GM18507 (cell line): ENCODE results near the gene WBP2.

Experiments
- DNase-seq: peaks from one replicate; pipeline ENCODE4 v3.0.0; 2011; ENCODE audit warnings: low read depth; ENCODE audit not compliant: insufficient read length; ENCODE audit errors: extremely low spot score
- FAIRE-seq: peaks from 2 replicates; lab custom pipeline; 2011; peaks lifted over from hg19 to GRCh38; lab: Jason Lieb, UNC

The WBP2 gene

GRCh38 chr17:75806822-75807500 lies 48.2 kb downstream of the WBP2 start:
- DNase-seq (no peak), FAIRE-seq (no peak)

GRCh38 chr17:75803883-75804282 lies 51.3 kb downstream of the WBP2 start:
- FAIRE-seq (no peak), DNase-seq (no peak)

DNA sequence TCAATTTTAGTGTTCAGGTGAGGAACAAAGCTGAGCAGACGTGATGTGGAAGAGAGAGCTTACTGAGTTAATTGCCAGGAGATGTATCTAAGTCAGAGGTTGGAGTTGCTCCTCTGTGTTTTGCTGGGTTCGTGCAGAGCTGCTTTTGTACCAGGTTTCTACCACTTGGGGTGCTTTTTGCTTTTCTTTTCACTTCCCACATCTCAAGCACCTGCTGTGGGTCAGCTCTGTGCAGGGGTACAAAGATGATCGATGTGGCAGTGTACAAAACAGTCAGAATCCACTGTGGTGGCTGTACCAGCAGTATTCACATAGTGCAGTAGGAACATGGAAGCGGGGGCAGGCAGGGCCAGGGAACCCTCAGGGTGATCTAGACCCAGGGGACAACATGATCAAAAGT lies 55.7 kb downstream of the WBP2 start:
- FAIRE-seq (no peak), DNase-seq (no peak)

DNA sequence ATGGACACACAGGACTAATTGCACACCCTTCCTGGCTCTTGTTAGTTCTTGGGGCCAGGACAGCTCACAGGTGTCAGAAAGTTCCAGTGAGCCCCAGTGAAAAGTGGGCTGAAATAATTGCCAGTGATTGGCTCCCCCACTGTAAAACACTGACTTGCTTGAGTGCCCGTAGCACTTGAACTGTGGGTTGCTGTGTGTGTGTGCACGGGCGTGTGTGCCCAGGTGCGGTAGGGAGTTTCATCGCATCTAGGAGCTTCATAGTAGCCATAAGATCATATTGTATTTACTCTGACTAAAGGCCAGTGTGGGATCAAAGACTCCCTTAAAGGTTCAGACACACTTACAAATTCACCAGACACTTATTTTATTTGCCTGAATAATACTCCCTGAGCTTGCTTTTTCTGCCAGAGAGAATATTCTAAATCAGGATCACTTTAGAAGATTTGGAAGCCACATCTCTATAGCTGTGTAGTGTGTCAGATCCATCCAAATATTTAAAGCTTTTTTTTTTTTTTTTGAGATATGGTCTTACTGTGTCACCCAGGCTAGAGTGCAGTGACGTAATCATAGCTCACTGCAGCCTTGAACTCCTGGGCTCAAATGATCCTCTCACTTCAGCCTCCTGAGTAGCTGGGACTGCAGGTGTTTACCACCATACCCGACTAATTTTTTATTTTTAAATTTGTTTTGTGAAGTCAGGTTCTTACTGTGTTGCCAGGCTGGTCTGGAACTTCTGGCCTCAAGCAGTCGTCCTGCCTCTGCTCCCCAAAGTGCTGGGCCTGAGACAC lies 59.1 kb downstream of the WBP2 start:
- FAIRE-seq, result no peak

More for the DNA sequence above, 59.1 kb downstream of the WBP2 start:
- no peak for DNase-seq
